ENCODE measurements around the gene CABP1.

GRCh38 chr12:120653611-120654010, 13.2 kb downstream of the CABP1 start:
- TF ChIP-seq POLR2AphosphoS5 (IDR thresholded peaks at IDR 0.05) (no peak), POLR2A (IDR thresholded peaks at IDR 0.05) (no peak)
- TF ChIP-seq, protein P1, sequence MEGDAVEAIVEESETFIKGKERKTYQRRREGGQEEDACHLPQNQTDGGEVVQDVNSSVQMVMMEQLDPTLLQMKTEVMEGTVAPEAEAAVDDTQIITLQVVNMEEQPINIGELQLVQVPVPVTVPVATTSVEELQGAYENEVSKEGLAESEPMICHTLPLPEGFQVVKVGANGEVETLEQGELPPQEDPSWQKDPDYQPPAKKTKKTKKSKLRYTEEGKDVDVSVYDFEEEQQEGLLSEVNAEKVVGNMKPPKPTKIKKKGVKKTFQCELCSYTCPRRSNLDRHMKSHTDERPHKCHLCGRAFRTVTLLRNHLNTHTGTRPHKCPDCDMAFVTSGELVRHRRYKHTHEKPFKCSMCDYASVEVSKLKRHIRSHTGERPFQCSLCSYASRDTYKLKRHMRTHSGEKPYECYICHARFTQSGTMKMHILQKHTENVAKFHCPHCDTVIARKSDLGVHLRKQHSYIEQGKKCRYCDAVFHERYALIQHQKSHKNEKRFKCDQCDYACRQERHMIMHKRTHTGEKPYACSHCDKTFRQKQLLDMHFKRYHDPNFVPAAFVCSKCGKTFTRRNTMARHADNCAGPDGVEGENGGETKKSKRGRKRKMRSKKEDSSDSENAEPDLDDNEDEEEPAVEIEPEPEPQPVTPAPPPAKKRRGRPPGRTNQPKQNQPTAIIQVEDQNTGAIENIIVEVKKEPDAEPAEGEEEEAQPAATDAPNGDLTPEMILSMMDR (IDR thresholded peaks at IDR 0.05): no peak
